HG03159 (cell line): ENCODE data around the gene RUFY4.
A peak's percentile ranks its signal among the peaks of the same experiment; 100 is the strongest.

Experiments
- ATAC-seq: cut with Tn5 transposase; IDR thresholded peaks from one replicate; pipeline ENCODE4 v1.9.1; 2021; ENCODE audit warnings: mild to moderate bottlenecking, moderate library complexity; ENCODE audit not compliant: unreplicated experiment

The RUFY4 gene

GRCh38 chr2:218060950-218061660 lies 7.9 kb upstream of the RUFY4 start:
- no peak for ATAC-seq

DNA sequence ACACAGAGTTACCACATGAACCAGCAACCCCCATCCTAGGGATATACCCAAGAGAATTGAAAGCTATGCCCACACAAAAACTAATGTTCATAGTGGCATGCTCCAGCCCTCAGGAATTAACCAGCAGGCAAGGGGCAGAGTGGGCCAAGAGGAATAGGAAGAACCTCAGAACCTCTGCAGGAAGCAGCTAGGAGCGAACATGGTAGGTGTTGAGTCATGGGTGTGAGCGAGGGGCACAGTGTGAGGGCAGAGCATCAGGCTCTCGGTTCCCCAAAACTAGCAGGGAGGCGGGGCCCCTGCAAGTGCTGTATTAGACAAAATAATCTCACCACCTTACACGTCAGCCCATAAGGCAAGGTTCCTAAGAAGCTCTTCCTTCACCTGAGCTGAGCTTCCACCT lies 5.6 kb upstream of the RUFY4 start:
- peak; percentile 91 for ATAC-seq

DNA sequence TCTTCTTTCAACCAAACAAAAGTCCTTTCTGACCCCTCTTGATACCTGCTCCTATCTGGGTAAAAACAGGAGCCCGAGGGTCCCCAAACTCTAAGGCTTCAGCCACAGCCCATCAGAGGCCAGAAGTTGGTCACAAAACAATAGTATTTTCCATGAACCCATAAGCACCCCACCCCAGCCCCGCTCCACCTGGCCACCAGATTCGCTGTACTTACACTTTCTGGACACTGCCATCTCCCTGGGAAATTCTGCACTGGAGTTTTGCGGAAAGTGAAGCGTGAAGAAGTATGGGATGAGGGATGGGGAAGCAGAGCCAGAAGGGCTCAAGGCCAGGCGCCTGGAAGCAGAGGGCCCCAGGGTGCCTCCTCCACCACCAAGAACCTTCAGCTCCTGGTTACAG lies 5.2 kb upstream of the RUFY4 start:
- no peak for ATAC-seq

DNA sequence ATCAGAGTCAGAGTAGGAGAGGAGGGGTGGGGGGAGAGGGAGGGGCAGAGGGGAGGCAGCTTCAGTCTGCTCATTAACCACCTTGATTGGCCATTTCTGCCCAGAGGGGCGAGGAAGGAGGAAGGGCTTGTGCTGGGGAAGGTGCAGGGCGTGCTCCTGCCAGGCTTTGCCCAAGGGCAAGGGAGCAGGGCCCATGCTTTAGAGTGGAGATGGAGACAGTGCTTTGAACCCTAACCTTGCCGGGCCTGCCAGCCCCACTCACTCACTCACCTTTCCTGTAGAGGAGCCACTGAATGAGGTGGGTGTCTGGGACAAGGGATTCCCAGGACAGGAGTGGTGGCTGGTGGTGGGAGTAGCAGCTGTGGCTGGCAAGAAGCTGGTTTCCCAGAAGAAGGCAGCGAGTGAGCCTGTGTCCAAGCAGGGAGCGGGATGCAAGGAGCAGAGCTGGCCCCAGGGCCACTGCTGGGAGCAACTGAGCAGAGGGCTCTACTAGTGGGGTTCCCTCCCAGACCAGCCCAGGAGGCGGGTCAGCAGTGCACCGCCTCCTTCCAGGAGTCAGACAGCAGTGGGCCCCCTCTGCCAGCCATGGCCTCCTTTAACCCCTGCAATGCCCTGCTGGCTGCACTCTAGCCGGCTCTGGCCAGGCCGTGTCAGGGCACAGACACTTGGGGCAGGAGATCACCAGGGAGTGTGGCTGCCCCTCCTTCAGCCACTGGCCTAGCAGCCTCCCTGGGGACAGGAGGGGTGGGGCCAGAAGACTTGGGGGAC lies 3.6 kb upstream of the RUFY4 start:
- ATAC-seq = no peak

GRCh38 chr2:218066926-218067515 lies 2.0 kb upstream of the RUFY4 start:
- ATAC-seq = no peak

DNA sequence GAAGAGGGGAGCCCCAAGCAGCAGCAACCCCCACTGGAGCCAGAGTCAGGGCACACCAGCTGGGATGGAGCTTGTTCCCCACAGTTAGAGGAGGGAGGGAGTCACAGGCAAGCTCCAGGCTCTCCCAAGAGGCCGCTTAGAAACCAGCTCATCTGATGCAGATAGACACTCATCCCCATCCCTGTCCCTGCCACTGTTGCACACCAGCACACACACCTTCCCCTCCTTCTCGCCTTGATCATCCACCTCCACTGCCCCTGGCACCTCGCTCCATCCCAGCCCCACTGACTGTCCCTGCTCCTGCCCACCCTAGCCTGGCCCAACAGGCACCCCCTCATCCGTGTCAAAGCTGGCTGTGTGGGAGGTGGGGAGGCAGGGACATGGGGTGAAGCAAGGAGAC lies 1.5 kb upstream of the RUFY4 start:
- ATAC-seq = no peak

- ATAC-seq = no peak
Measured at GRCh38 chr2:218069606-218070300, 700 bp downstream of the RUFY4 start.

DNA sequence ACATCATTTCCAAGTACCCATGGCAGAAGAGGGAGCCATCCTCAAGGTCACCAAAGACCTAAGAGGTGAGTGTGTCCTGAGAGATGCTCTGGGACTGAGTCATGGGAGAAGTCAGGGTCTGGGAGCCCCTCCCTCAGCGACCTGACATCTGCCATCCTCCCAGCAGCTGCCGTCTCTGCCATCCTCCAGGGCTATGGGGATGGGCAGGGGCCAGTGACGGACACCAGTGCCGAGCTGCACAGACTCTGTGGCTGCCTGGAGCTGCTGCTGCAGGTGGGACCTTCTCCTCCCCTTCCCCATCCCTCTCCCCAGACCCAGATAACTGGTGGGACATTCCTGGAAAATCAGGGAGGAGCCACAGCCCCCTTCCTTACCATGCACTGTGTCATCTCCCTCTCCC lies 1.5 kb downstream of the RUFY4 start:
- no peak for ATAC-seq

- ATAC-seq = no peak
Measured at GRCh38 chr2:218071218-218071937, 2.3 kb downstream of the RUFY4 start.

DNA sequence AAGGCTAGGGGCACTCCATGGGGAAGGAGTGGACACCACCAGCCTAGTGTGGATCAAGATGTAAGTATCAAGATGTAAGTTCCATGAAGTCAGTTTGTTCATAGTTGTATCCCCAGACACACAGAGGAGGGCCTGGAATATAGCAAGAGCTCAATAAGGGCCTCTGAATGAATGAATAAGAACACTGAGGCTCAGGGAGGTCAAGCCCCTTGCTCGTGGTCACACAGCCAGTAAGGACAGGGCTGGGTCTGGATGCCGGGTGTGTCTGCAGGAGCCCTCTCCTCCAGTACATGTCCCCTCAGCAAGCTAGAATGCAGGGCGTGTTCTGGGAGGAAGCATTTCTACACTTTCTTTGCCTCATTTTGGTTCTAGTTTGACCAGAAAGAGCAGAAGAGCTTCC lies 2.9 kb downstream of the RUFY4 start:
- ATAC-seq = no peak

GRCh38 chr2:218072478-218073024 lies 3.5 kb downstream of the RUFY4 start:
- no peak for ATAC-seq

- ATAC-seq = no peak
Measured at GRCh38 chr2:218073185-218073584, 4.1 kb downstream of the RUFY4 start.

- ATAC-seq = no peak
Measured at GRCh38 chr2:218074031-218074430, 5.0 kb downstream of the RUFY4 start.

DNA sequence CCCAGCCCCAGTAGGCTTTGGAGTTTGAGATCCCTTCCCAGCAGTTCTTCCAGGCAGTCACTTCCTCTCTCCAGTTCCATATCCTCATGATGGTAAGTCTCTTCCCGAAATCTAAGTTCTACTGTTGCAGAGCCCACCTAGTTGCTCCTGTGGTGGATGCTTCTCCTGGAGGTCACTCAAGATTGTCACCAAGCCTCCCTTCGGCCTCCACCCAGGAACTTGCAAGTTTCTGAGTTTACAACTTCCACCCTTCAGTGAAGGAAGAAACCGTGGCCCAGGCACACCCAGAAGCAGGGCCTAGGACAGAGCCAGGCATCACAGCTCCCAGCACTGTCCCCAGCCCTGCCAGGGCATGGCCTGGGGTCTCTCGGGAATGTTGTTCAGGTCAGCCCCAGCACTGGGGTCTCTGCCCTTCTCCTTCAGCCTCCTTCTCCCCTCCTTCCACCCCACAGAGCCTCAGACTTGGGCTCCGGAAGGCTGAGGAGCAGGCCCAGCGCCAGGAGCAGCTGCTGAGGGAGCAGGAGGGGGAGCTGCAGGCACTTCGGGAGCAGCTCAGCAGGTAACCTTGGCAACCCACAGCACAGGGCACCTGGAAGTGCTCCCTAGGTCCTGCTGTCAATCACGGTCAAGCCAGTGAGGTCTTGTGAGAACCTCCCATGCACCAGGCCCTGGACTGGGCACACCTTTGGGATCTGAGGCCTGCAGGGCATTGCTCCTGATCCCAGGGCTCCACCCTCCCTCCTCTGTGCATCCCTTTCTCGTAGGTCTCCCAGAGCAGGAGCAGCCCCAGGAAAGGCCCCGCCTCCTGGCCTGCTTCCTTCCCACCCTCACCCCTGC lies 7.1 kb downstream of the RUFY4 start:
- ATAC-seq = no peak

DNA sequence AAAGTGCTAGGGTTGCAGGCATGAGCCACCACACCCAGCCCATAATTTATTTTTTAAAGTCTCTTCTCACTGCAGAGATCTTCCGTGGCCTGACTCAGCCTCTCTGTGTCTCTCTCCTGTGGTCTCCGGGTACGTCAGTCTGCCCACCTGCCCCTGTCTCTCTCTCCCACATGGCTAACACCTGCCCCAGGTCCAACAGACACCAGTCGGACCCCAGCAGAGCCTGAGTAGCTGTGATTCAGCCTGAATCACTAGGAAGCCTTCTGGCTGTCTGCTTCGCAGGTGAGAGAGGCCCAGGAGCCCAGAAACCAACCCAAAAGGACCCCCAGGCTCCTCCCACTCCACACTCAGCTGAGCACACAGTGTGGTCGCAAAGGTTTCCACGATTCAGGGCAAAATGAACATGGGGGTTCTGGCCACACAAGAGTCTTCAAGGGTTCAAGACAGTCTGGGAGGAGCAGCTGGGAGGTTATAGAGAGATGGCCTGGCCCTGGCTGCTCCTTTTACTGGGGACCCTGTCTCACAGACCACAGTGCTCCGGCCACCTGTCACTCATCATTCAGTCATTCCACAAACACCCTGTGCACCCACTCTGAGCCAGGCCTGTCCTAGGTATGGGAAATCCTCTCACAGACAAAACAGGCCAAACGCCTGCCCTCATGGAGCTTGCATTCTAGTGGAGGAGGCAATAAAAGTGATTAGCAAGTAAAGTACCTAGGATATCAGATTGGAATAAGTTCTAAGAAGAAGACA lies 8.6 kb downstream of the RUFY4 start:
- ATAC-seq = no peak

DNA sequence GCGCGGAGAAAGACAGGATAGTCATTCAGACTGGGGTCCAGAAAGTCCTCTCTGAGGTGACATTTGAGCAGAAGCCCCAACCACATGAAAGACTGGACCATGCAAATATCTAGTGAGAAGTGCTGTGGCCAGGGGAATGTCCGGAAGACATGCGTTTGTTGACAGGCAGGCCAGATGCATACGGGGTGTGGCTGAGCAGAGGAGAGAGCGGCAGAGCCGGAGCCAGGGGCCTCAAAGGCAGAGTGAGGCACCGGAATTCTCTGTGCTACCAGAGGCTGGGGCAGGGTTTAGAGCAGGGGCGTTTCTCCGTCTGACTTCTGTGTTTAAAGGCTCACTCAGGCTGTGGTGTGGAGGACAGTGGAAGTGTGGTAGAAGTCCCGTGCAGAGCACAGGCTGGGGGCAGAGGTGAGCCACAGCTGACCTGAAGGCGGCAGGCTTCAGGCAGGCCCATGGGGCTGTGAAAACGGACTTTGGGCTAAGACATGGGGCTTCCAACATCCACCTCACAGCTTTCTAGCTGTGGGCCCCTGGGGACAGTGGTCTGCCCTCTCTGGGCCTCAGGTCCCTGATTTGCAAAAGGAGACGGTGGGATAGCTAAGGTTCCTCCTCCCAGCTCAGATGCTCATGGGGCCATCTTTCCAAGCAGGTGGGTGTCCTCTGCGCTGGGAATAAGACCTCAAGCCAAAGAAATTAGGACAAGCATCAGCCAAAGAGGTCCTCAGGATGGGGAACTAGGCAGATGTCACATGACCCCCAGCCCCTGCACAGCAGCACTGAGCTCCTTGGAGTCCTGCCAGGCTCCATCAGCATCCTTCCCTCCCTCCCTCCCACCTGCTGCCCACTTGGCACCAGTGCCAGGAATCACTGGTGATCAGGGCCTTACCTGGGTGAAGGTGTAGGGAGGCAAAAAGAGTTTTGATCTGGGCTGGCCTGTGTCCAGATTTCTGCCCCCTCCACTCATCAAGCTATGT lies 11.2 kb downstream of the RUFY4 start:
- ATAC-seq = no peak

- ATAC-seq = peak; percentile 95
Measured at GRCh38 chr2:218081063-218081462, 12.0 kb downstream of the RUFY4 start.

DNA sequence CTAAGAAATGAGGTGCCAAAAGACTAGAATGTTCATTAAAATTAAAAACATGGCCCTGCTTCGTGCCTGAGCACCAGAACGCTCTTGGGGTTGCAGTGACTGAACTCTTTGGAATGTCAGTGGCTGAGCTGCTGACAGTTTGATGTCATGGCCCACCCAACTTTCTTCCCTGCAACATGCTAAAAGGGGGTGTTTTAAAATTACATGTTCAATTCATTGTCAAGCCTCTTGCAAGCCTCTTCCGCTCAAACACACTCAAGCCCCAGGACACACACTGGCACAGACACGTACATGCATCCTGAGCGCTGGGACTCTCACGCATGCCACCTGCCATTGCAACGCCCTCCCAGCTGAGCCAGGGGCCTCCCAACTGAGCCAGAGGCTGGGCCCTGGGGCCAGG lies 12.6 kb downstream of the RUFY4 start:
- no peak for ATAC-seq
